Mesothelial cell of epicardium (in vitro differentiated cells): ENCODE results near the gene EEF1A2. TPM values are rescaled to one million over a fixed set of nuclear protein-coding genes. Genes with fewer than 3 reads are reported as not detected.

ENCODE experiments used
- DNase-seq, 2 experiments: peaks; one replicate each; pipeline ENCODE4 v3.0.0; 2021; ENCODE audit warnings: low spot score in 2 of 2; ENCODE audit not compliant: unreplicated experiment in 2 of 2
- H3K27ac Mint-ChIP-seq: 2 replicates; pipeline ENCODE4 v1.8.0; 2021; ENCODE audit warnings: mixed read lengths
- H3K27me3 Mint-ChIP-seq: 2 replicates; pipeline ENCODE4 v1.8.0; 2021; ENCODE audit warnings: low read depth, mixed read lengths
- H3K36me3 Mint-ChIP-seq: 2 replicates; pipeline ENCODE4 v1.8.0; 2021; ENCODE audit warnings: mixed read lengths
- H3K4me1 Mint-ChIP-seq: 2 replicates; pipeline ENCODE4 v1.8.0; 2021; ENCODE audit warnings: mixed read lengths
- H3K4me3 Mint-ChIP-seq: 2 replicates; pipeline ENCODE4 v1.8.0; 2021; ENCODE audit warnings: mild to moderate bottlenecking, moderate library complexity, mixed read lengths
- H3K9me3 Mint-ChIP-seq: 2 replicates; pipeline ENCODE4 v1.8.0; 2021; ENCODE audit warnings: mixed read lengths
- CTCF ChIP-seq: fragments of 200-600 bp; sonication (generic); IDR thresholded peaks from one replicate; pipeline ENCODE4 v1.5.0; 2021; ENCODE audit warnings: antibody characterized with exemption; ENCODE audit not compliant: unreplicated experiment
- total RNA-seq: library from RNA; stranded (reverse); gene quantifications from 3 replicates; pipeline ENCODE4 v1.2.1, GENCODE V29; 2021

The EEF1A2 gene
- total RNA-seq, 1 donor from 2014 or later: 14.6 TPM

GRCh38 chr20:63497946-63498935 lies 642 bp downstream of the EEF1A2 start:
- no peaks in the 10 kb centered on the region for H3K36me3 Mint-ChIP-seq
- H3K27me3 Mint-ChIP-seq: peaks cover 46% of the 10 kb centered on the region
- no peak for TF ChIP-seq CTCF
- peaks cover 4% of the 10 kb centered on the region for H3K4me1 Mint-ChIP-seq
- H3K4me3 Mint-ChIP-seq: peak overlapping the region; percentile 43
- no peak overlapping the region for H3K27ac Mint-ChIP-seq
- no peak for DNase-seq
- H3K9me3 Mint-ChIP-seq: no peaks in the 10 kb centered on the region

- Mint-ChIP-seq H3K27me3 (peaks cover 46% of the 10 kb centered on the region), H3K27ac (no peak overlapping the region), H3K9me3 (no peaks in the 10 kb centered on the region), H3K4me1 (peaks cover 4% of the 10 kb centered on the region), H3K36me3 (no peaks in the 10 kb centered on the region), H3K4me3 (no peak overlapping the region)
- DNase-seq: no peak
- TF ChIP-seq CTCF: no peak
Measured at GRCh38 chr20:63497138-63497945, 1.5 kb downstream of the EEF1A2 start.

GRCh38 chr20:63496596-63497120 lies 2.2 kb downstream of the EEF1A2 start:
- no peaks in the 10 kb centered on the region for H3K9me3 Mint-ChIP-seq
- no peak overlapping the region for H3K27ac Mint-ChIP-seq
- peaks cover 4% of the 10 kb centered on the region for H3K4me1 Mint-ChIP-seq
- H3K4me3 Mint-ChIP-seq: no peak overlapping the region
- DNase-seq: no peak
- no peaks in the 10 kb centered on the region for H3K36me3 Mint-ChIP-seq
- H3K27me3 Mint-ChIP-seq: peaks cover 46% of the 10 kb centered on the region
- TF ChIP-seq CTCF: no peak

GRCh38 chr20:63495741-63496595 lies 2.9 kb downstream of the EEF1A2 start:
- Mint-ChIP-seq H3K27ac (no peak overlapping the region), H3K36me3 (no peaks in the 10 kb centered on the region), H3K4me1 (peaks cover 4% of the 10 kb centered on the region), H3K27me3 (peaks cover 47% of the 10 kb centered on the region), H3K9me3 (no peaks in the 10 kb centered on the region), H3K4me3 (peak overlapping the region; percentile 34)
- TF ChIP-seq CTCF: peak; percentile 97
- DNase-seq: peak; percentile 73 to 80

GRCh38 chr20:63495167-63495720 lies 3.6 kb downstream of the EEF1A2 start:
- Mint-ChIP-seq H3K4me3 (no peak overlapping the region), H3K4me1 (peaks cover 4% of the 10 kb centered on the region), H3K36me3 (no peaks in the 10 kb centered on the region), H3K9me3 (no peaks in the 10 kb centered on the region), H3K27me3 (peaks cover 49% of the 10 kb centered on the region), H3K27ac (no peak overlapping the region)
- no peak for TF ChIP-seq CTCF
- DNase-seq: no peak
